Stimulated activated CD8-positive, alpha-beta memory T cell treated with anti-CD3 and anti-CD28 coated beads, Interleukin-15, amount 100 ng/mL, for 4 hours (primary cell): ENCODE results near the gene CELF5.
"Not testable (repeated sequence)": the region's sequence is repeated elsewhere in the genome, so short reads cannot be mapped to it uniquely, and the experiment has no call there.

Source experiments
- DNase-seq, 2 donors: peaks; one replicate each; pipeline ENCODE4 v3.0.0-alpha.2; 2020; ENCODE audit warnings: low read depth in 2 of 2

The CELF5 gene

GRCh38 chr19:3274245-3274941, 49.9 kb downstream of the CELF5 start:
- no peak for DNase-seq

- no peak for DNase-seq
Measured at GRCh38 chr19:3274942-3275582, 50.6 kb downstream of the CELF5 start.

DNA sequence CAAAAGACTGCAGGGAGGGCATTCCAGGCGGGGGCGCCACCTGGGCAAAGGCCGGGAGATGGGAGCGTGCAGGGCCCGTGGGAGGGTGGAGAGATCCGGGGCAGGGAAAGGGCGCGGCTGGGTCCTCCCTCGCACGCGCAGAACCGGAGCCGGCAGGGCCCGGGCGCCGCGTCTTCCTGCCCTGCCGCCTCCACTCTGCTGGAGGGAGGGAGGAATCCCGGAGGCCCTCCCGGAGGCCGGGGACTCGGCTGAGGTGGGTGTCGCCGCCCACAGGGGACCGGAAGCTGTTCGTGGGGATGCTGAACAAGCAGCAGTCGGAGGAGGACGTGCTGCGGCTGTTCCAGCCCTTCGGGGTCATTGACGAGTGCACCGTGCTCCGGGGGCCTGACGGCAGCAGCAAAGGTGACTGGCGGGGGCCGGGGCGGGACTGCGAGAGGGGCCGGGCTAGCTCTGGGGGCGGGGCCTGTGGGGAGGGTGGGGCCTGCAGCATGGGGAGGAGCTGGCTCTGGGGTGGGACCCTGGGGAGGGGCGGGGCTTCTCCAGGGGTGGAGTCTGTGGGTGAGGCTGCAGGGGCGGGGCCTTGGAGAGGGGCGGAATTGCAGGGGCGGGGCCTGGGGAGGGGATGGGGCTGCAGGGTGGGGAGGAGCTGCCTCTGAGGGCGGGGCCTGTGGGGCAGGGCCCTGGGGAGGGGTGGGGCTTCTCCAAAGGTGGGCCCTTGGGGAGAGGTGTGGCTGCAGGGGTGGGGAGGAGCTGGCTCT, 51.3 kb downstream of the CELF5 start:
- peak; percentile 66 to 76 for DNase-seq

- peak; percentile 2 to 4 for DNase-seq
Measured at GRCh38 chr19:3276341-3276799, 51.9 kb downstream of the CELF5 start.

DNA sequence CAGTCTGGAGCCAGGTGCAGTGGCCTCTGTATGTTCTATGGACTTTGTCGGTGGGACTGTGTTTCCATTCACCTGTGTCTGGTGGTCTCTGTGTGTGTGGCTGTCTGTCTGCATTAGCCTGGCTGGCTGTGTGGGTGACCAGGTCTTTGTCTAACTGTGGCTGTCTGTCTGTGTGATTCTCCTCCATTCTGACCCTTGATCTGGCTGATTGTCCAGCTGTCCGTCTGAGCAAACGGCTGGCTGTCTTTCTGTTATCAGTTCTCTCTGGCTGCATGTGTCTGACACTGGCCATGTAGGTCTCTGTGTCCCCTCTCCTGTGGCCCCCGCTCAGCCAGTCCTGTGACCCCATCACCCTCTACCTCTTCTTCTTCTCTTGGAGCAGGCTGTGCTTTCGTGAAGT, 53.2 kb downstream of the CELF5 start:
- no peak for DNase-seq

GRCh38 chr19:3278294-3278693, 53.8 kb downstream of the CELF5 start:
- DNase-seq = no peak

GRCh38 chr19:3278749-3279148, 54.3 kb downstream of the CELF5 start:
- no peak for DNase-seq

GRCh38 chr19:3279306-3279705, 54.8 kb downstream of the CELF5 start:
- DNase-seq = no peak

DNA sequence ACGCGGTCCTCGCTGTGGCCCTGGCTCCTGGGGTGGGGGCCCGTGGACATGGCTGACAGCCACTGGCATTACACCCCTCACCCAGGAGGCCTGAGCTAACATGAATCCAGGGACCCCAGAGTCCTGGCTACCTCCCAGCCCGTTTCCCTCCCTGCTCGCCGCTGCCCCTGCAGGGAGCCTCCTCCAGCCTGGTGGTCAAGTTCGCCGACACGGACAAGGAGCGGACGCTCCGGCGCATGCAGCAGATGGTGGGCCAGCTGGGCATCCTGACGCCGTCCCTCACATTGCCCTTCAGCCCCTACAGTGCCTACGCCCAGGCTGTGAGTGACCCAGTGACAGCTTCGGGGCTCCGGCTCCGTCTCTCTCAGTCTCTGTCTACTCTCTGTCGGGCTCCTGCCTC, 56.6 kb downstream of the CELF5 start:
- DNase-seq = no peak

- DNase-seq = no peak
Measured at GRCh38 chr19:3282155-3282554, 57.7 kb downstream of the CELF5 start.

GRCh38 chr19:3282564-3282963, 58.1 kb downstream of the CELF5 start:
- no peak for DNase-seq

DNA sequence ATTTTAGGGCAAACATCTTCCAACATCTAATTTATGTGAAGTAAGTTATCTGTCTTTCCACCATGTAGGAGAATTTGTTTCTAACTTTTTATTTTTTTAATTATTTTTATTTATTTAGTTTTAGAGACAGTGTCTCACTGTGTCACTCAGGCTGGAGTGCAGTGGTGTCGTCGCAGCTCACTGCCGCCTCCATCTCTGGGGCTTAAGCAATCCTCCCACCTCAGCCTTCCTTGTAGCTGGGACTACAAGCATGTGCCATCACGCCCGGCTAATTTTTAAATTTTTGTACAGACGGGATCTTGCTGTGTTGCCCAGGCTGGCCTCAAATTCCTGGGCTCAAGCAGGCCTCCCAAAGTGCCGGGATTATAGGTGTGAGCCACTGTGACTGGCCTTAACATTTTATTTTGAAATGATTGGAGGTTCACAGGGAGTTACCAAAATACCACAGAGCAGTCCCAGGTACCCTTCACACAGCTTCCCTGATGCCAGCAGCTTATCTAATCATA, 58.8 kb downstream of the CELF5 start:
- no peak for DNase-seq

- DNase-seq = no peak
Measured at GRCh38 chr19:3283886-3284657, 59.6 kb downstream of the CELF5 start.

GRCh38 chr19:3284759-3285646, 60.5 kb downstream of the CELF5 start:
- peak; percentile 12 to 34 for DNase-seq

DNA sequence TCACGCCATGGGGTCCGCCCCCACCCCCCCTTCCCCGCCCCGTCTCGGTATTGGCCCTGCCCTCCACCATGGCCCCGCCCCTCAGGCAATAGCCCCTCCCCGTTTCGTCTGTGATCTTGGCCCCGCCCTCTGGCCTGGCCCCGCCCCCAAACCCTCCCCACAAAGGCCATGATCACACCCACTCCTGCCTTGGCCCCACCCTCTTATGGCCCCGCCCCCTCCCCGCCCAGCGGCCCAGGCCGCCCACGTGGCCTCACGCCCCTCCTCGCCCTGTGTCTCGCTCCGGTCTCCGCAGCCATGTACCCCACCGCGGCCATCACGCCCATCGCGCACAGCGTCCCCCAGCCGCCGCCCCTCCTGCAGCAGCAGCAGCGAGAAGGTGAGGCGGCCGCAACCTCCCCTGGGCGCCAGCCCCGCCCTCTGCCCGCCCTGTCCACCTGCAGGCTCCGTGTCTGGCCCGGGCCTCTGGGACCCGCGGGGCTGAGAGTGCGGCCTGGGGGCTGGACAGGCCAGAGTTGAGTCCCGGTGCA, 61.3 kb downstream of the CELF5 start:
- DNase-seq = no peak

DNA sequence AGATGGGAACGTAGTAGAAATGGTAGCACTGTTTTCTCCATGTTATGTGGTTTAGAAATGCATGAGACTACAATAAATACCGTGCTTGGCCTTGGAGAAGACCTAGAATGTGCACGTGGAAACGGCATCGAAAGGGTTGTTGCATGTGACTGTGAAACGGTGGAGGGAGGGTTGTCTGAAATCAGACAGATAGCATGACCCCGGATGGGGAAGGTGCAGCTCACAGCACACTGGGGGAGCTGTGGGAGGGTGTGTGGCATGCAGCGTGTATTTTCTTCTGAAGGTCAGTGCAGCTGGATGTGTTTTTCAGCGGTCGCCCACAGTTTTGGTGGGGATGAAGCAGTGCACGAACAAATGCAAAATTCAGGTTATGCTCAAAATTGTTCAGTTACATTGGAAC, 63.4 kb downstream of the CELF5 start:
- DNase-seq = no peak

DNA sequence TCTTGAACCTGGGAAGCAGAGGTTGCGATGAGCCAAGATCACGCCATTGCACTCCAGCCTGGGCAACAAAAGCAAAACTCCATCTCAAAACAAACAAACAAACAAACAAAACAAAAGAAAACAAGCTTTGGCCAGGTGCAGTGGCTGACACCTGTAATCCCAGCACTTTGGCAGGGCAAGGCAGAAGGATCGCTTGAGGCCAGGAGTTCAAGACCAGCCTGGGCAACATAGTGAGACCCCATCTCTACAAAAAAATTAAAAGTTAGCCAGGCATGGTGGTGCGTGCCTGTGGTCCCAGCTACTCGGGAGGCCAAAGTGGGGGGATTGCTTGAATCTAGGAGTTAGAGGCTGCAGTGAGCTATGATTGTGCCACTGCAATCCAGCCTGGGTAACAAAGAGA, 64.0 kb downstream of the CELF5 start:
- not testable (repeated sequence) for DNase-seq

GRCh38 chr19:3289971-3290569, 65.6 kb downstream of the CELF5 start:
- DNase-seq = no peak

DNA sequence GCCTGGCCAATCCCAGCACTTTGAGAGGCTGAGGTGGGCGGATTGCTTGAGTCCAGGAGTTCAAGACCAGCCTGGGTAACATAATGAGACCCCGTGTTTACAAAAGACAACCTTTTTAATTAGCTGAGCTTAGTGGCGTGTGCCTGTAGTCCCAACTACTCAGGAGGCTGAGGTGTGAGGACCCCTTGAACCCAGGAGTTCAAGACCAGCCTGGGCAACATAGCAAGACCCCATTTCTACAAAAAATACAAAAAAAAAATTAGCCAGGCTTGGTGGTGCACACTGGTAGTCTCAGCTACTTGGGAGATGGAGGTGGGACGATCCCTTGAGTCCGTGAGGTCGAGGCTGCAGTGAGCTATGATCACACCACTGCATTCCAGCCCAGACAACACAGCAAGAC, 66.4 kb downstream of the CELF5 start:
- not testable (repeated sequence) for DNase-seq

- no peak for DNase-seq
Measured at GRCh38 chr19:3291644-3292043, 67.2 kb downstream of the CELF5 start.
